K562 (cell line): ENCODE measurements around the gene COL20A1. TPM values are rescaled to one million over a fixed set of nuclear protein-coding genes. Genes with fewer than 3 reads are reported as not detected.

ENCODE experiments used
- ATAC-seq: fragments of 200-7000 bp; cut with Tn5 transposase; 3 replicates; pipeline ENCODE4 v1.9.1; 2020; ENCODE audit warnings: moderate library complexity
- BruUV-seq: library from RNA; stranded (reverse); fragments of 400-500 nt; replicated peaks from 2 replicates; lab custom pipeline; 2021; lab: Mats Ljungman, UMichigan
- CTCF ChIA-PET: fragments of 300-600 bp; formaldehyde crosslinking; extraction: SDS; loops from one replicate; lab custom pipeline; 2021; ENCODE audit warnings: low intra/inter-chr PET ratio; lab: Yijun Ruan, JAX
- POLR2A ChIA-PET: fragments of 300-600, 350-650 bp; sonication (Branson Sonifier 250); formaldehyde crosslinking; extraction: SDS; loops from one replicate; lab custom pipeline; 2021; ENCODE audit warnings: antibody characterized with exemption, inconsistent platforms; lab: Yijun Ruan, JAX
- DNase-seq, 4 experiments: peaks; one replicate each; pipeline versions ENCODE4 v3.0.0 to v3.0.0-alpha.2; 2011 to 2018; ENCODE audit warnings: low spot score in 3 of 4, mixed read lengths in 3 of 4; ENCODE audit errors: extremely low read depth in 1 of 4
- FAIRE-seq: peaks from 2 replicates; lab custom pipeline; 2011; peaks lifted over from hg19 to GRCh38; lab: Jason Lieb, UNC
- H2AFZ ChIP-seq: 2 replicates; pipeline ENCODE4 v1.6.0; 2011; ENCODE audit warnings: low read depth, low read length, control low read depth, inconsistent platforms
- H3K27ac ChIP-seq: fragments of 200-600 bp; 3 replicates; pipeline ENCODE4 v1.8.0; 2011; ENCODE audit warnings: low read depth, mild to moderate bottlenecking, control low read depth, inconsistent platforms, low read length, moderate library complexity, mixed read lengths; ENCODE audit errors: extremely low read depth
- H3K27me3 ChIP-seq, 2 experiments: fragments of 300-600 bp in 1 of 2; 2 replicates in 1 of 2; 3 replicates in 1 of 2; pipeline versions ENCODE4 v1.6.0 to v1.8.0; 2011; ENCODE audit warnings: inconsistent platforms in 2 of 2, low read length in 2 of 2, mild to moderate bottlenecking in 1 of 2, mixed read lengths in 1 of 2, moderate library complexity in 1 of 2; ENCODE audit not compliant: control insufficient read depth in 2 of 2, insufficient read depth in 2 of 2
- H3K36me3 ChIP-seq: fragments of 300-600 bp; 3 replicates; pipeline ENCODE4 v1.8.0; 2011; ENCODE audit warnings: mild to moderate bottlenecking, low read length, inconsistent platforms; ENCODE audit not compliant: control insufficient read depth, insufficient read depth
- H3K4me1 ChIP-seq, 2 experiments: fragments of 200-600 bp in 1 of 2; replicated peaks in 1 of 2; 2 replicates in 1 of 2; 3 replicates in 1 of 2; pipeline versions ENCODE4 v1.5.1 to v1.8.0; 2011; ENCODE audit warnings: inconsistent platforms in 2 of 2, low read length in 2 of 2, mild to moderate bottlenecking in 1 of 2, mixed read lengths in 1 of 2, moderate library complexity in 1 of 2; ENCODE audit not compliant: control insufficient read depth in 2 of 2, insufficient read depth in 2 of 2
- H3K4me2 ChIP-seq: 2 replicates; pipeline ENCODE4 v1.6.1; 2011; ENCODE audit warnings: low read length, control low read depth, inconsistent platforms, mixed read lengths; ENCODE audit not compliant: insufficient read depth
- H3K4me3 ChIP-seq: fragments of 200-600 bp; sonication (generic), shearing (Covaris generic); 2 replicates; pipeline ENCODE4 v1.5.1; 2016; ENCODE audit warnings: control low read depth, inconsistent platforms
- H3K79me2 ChIP-seq: fragments of 200-600 bp; 3 replicates; pipeline ENCODE4 v1.8.0; 2011; ENCODE audit warnings: low read length, inconsistent platforms; ENCODE audit not compliant: control insufficient read depth, insufficient read depth
- H3K9ac ChIP-seq, 2 experiments: 2 replicates each; pipeline versions ENCODE4 v1.6.0 to v1.6.1; 2011; ENCODE audit warnings: low read depth in 2 of 2, low read length in 2 of 2, control low read depth in 1 of 2, inconsistent platforms in 1 of 2, mild to moderate bottlenecking in 1 of 2, mixed read lengths in 1 of 2; ENCODE audit not compliant: insufficient read depth in 1 of 2
- H3K9me1 ChIP-seq: one replicate; pipeline ENCODE4 v1.6.0; 2011; ENCODE audit warnings: inconsistent platforms, mild to moderate bottlenecking, low read length, moderate library complexity; ENCODE audit not compliant: control insufficient read depth, insufficient read depth
- H3K9me3 ChIP-seq: replicated peaks from 2 replicates; pipeline ENCODE4 v1.5.1; 2011; ENCODE audit warnings: low read depth, low read length, inconsistent platforms; ENCODE audit not compliant: control insufficient read depth, insufficient read depth
- H4K20me1 ChIP-seq: replicated peaks from 2 replicates; pipeline ENCODE4 v1.6.1; 2011; ENCODE audit warnings: low read length, inconsistent platforms, mixed read lengths; ENCODE audit not compliant: control insufficient read depth, insufficient read depth
- ARNT ChIP-seq, 2 experiments: fragments of 450-650 bp; IDR thresholded peaks; 2 replicates each; pipeline ENCODE4 v1.6.1; 2016; ENCODE audit warnings: mild to moderate bottlenecking in 1 of 2
- CEBPG ChIP-seq, 3 experiments: fragments of 200-800 bp in 1 of 3; sonication (Bioruptor generic) in 1 of 3; sonication (generic) in 1 of 3; formaldehyde crosslinking in 1 of 3; IDR thresholded peaks in 2 of 3; conservative IDR thresholded peaks in 1 of 3; 2 replicates each; pipeline versions ENCODE4 v1.6.1 to v1.8.0; 2016 to 2022; ENCODE audit warnings: missing compliant biosample characterization in 2 of 3, missing genetic modification characterization in 2 of 3, mild to moderate bottlenecking in 1 of 3, missing genetic modification reagents in 1 of 3
- CTCF ChIP-seq, 3 experiments: IDR thresholded peaks in 2 of 3; conservative IDR thresholded peaks in 1 of 3; 2 replicates each; pipeline ENCODE4 v1.5.1; 2011 to 2012; ENCODE audit warnings: low read length in 3 of 3, mild to moderate bottlenecking in 3 of 3, control low read depth in 2 of 3, improper control_type of control experiment in 1 of 3, inconsistent platforms in 1 of 3, low read depth in 1 of 3, mixed read lengths in 1 of 3, moderate library complexity in 1 of 3; ENCODE audit not compliant: insufficient read depth in 2 of 3
- ETV6 ChIP-seq, 3 experiments: fragments of 150-350 bp in 1 of 3; sonication (generic) in 1 of 3; formaldehyde crosslinking in 1 of 3; IDR thresholded peaks; 2 replicates each; pipeline versions ENCODE4 v1.6.1 to v1.8.0; 2014 to 2022; ENCODE audit warnings: borderline replicate concordance in 2 of 3, low read depth in 2 of 3, antibody characterized with exemption in 1 of 3, low read length in 1 of 3, mild to moderate bottlenecking in 1 of 3, missing genetic modification reagents in 1 of 3
- HEY1 ChIP-seq: fragments of 250-450 bp; sonication (Bioruptor Pico); IDR thresholded peaks from 2 replicates; pipeline ENCODE4 v1.5.0; 2020; ENCODE audit warnings: mild to moderate bottlenecking, moderate library complexity, borderline replicate concordance
- KDM1A ChIP-seq, 2 experiments: fragments of 450-650 bp; IDR thresholded peaks; 2 replicates each; pipeline ENCODE4 v1.6.1; 2016; ENCODE audit warnings: mild to moderate bottlenecking in 2 of 2
- RAD21 ChIP-seq, 2 experiments: fragments of 250-450 bp in 1 of 2; fragments of 450-650 bp in 1 of 2; sonication (Bioruptor Pico) in 1 of 2; formaldehyde crosslinking in 1 of 2; IDR thresholded peaks in 1 of 2; conservative IDR thresholded peaks in 1 of 2; 2 replicates each; pipeline versions ENCODE4 v1.4.0 to v1.8.0; 2020 to 2022; ENCODE audit warnings: mild to moderate bottlenecking in 2 of 2, moderate library complexity in 1 of 2
- RB1 ChIP-seq: fragments of 450-650 bp; IDR thresholded peaks from 2 replicates; pipeline ENCODE4 v1.6.1; 2017; ENCODE audit warnings: low read depth, mild to moderate bottlenecking
- SMC3 ChIP-seq: conservative IDR thresholded peaks from 2 replicates; pipeline ENCODE4 v1.6.1; 2011; ENCODE audit warnings: low read depth, low read length, improper control_type of control experiment; ENCODE audit not compliant: insufficient read depth
- ZBTB43 ChIP-seq: sonication (generic); formaldehyde crosslinking; IDR thresholded peaks from 2 replicates; pipeline ENCODE4 v1.8.0; 2023; ENCODE audit warnings: mild to moderate bottlenecking, missing genetic modification reagents
- ZBTB7A ChIP-seq: IDR thresholded peaks from 2 replicates; pipeline ENCODE4 v1.6.1; 2011; ENCODE audit warnings: low read depth, mild to moderate bottlenecking, low read length, moderate library complexity, borderline replicate concordance; ENCODE audit not compliant: control insufficient read depth
- ZNF143 ChIP-seq: sonication (generic); formaldehyde crosslinking; IDR thresholded peaks from 2 replicates; pipeline ENCODE4 v1.9.0; 2022; ENCODE audit warnings: mild to moderate bottlenecking, missing genetic modification reagents
- WGBS: fragments of 100-300 bp; shearing (Covaris generic); methylation state at CpG from one replicate; pipeline ENCODE4 v1.1.6; 2016; ENCODE audit warnings: low coverage, mixed read lengths; ENCODE audit not compliant: insufficient coverage; ENCODE audit errors: missing lambda C conversion rate; 5-methylcytosine and 5-hydroxymethylcytosine counted together
- in situ Hi-C: fragments of 300-500 bp; cut with MboI; formaldehyde crosslinking; loops from 4 replicates; pipeline ENCODE4 v1.15.0; 2018; ENCODE audit warnings: inconsistent platforms, mixed read lengths
- intact Hi-C: fragments of 100-400 bp; cut with micrococcal nuclease; formaldehyde crosslinking; loops from 2 replicates; pipeline ENCODE4 v1.14.2; 2022
- polyA plus RNA-seq, 8 experiments: library from polyadenylated mRNA; depleted of rRNA in 4 of 8; stranded (reverse) in 5 of 8; unstranded in 3 of 8; fragments of >200 nt; fragmentation: Nextera tagmentation in 2 of 8; fragmentation: Illumina TruSeq in 1 of 8; extraction: Ambion mirVana in 2 of 8; extraction: Trizol in 1 of 8; gene quantifications; 2 replicates each; pipeline versions ENCODE4 v1.2.1 to v1.2.3, GENCODE V29; 2011 to 2014; ENCODE audit warnings: inconsistent platforms in 1 of 8, missing spikeins in 1 of 8
- total RNA-seq, 7 experiments: library from RNA; depleted of rRNA in 6 of 7; stranded (reverse); fragments of >200 nt in 6 of 7; fragmentation: Illumina TruSeq in 2 of 7; extraction: Trizol in 2 of 7; gene quantifications; 2 replicates each; pipeline versions ENCODE4 v1.2.1 to v1.2.3, GENCODE V29; 2011 to 2021; ENCODE audit warnings: low replicate concordance in 1 of 7
- TF ChIP-seq, protein P1 (sequence below): fragments of 250-450 bp; sonication (Bioruptor Pico); IDR thresholded peaks from 2 replicates; pipeline ENCODE4 v1.8.0; 2021; ENCODE audit warnings: moderate library complexity, mild to moderate bottlenecking, inconsistent platforms

Gene COL20A1
- total and polyA plus RNA-seq, 9 of the 15 experiments (the other 6 are each of a cell fraction or from before 2014, with no cell fraction given) = not detected

- TF ChIP-seq, protein P1, sequence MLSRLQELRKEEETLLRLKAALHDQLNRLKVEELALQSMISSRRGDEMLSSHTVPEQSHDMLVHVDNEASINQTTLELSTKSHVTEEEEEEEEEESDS (CRISPR knock-in tag) = no peak
- TF ChIP-seq HEY1 (CRISPR knock-in tag) = no peak
These were observed 87.4 kb downstream of the COL20A1 start (continued) for GRCh38 chr20:63380346-63380870.

- Histone ChIP-seq H3K36me3 (no peaks in the 10 kb centered on the region), H3K27me3 (peaks cover 0 to 33% of the 10 kb centered on the region in 2 experiments; a peak in 2 of 5 replicates), H3K4me1 (peaks cover 0 to 8% of the 10 kb centered on the region in 2 experiments; a peak in 2 of 5 replicates), H3K9me3 (peaks cover 4% of the 10 kb centered on the region), H4K20me1 (no peaks in the 10 kb centered on the region), H3K9ac (no peak overlapping the region), H3K4me3 (no peak overlapping the region), H3K27ac (no peak overlapping the region), H2AFZ (no peak overlapping the region), H3K9me1 (no peaks in the 10 kb centered on the region), H3K4me2 (no peak overlapping the region), H3K79me2 (no peaks in the 10 kb centered on the region)
- ATAC-seq = peak; percentile 77
- DNase-seq = peak; percentile 35 to 78 (median 76)
- POLR2A ChIA-PET = interaction anchor here (0.6 to 0.8 kb wide), 2 partner anchors 178 to 972 kb away, joined by 3 read pairs; no protein-coding TSS in a partner anchor
- no TSS peak for BruUV-seq
- 19% methylated on average over 22 of the region's 22 CpGs for WGBS
- intact Hi-C loops (loop anchor here (2.0 to 5.0 kb wide), 3 partner anchors 71 to 200 kb away; no protein-coding TSS in a partner anchor), in situ Hi-C loops (no loop called here)
- CTCF ChIA-PET = interaction anchor here (0.6 to 2.2 kb wide), 4 partner anchors 72 to 198 kb away, joined by 3 to 10 read pairs (median 4); no protein-coding TSS in a partner anchor
- FAIRE-seq = peak; percentile 65
- TF ChIP-seq RAD21 (CRISPR knock-in tag; conservative IDR thresholded peaks at IDR 0.05 in 1 of 2, IDR thresholded peaks at IDR 0.05 in 1 of 2) (peak; percentile 58 to 84), KDM1A (IDR thresholded peaks at IDR 0.05) (no peak), ZNF143 (no peak), ZBTB7A (peak; percentile 95), ETV6 (IDR thresholded peaks at IDR 0.05; ENCODE audit: borderline replicate concordance in 1 of 2, low read depth in 2 of 2, low read length in 1 of 2) (no peak), ETV6 (CRISPR knock-in tag; IDR thresholded peaks at IDR 0.05; ENCODE audit: borderline replicate concordance) (no peak), RB1 (peak; percentile 47; the same call in 1 of the 2 replicates), ARNT (IDR thresholded peaks at IDR 0.05) (no peak), CTCF (IDR thresholded peaks at IDR 0.05 in 2 of 3, conservative IDR thresholded peaks at IDR 0.05 in 1 of 3; ENCODE audit: insufficient read depth in 2 of 3, low read depth in 1 of 3, low read length in 3 of 3) (peak; percentile 81 to 94 (median 94)), CEBPG (CRISPR knock-in tag; IDR thresholded peaks at IDR 0.05) (no peak), CEBPG (tag; conservative IDR thresholded peaks at IDR 0.05 in 1 of 2, IDR thresholded peaks at IDR 0.05 in 1 of 2) (no peak), ZBTB43 (CRISPR knock-in tag) (no peak), SMC3 (peak; percentile 62)
These were observed 88.9 kb downstream of the COL20A1 start for GRCh38 chr20:63381781-63382431.
